NB4 (cell line): ENCODE data around the gene GARIN5B.

Experiments used
- DNase-seq: peaks from one replicate; pipeline ENCODE4 v3.0.0; 2010; ENCODE audit warnings: low read depth
- H3K4me3 ChIP-seq: one replicate; pipeline ENCODE4 v1.5.1; 2011; ENCODE audit warnings: mild to moderate bottlenecking, low read depth, low read length, moderate library complexity
- CTCF ChIP-seq: IDR thresholded peaks from one replicate; pipeline ENCODE4 v1.5.1; 2012; ENCODE audit warnings: low read depth, low read length
- MAX ChIP-seq: IDR thresholded peaks from 2 replicates; pipeline ENCODE4 v1.6.1; 2011; ENCODE audit warnings: low read depth, low read length
- MYC ChIP-seq: IDR thresholded peaks from 2 replicates; pipeline ENCODE4 v1.6.1; 2011; ENCODE audit warnings: low read depth, low read length
- POLR2A ChIP-seq: IDR thresholded peaks from 2 replicates; pipeline ENCODE4 v1.6.1; 2011; ENCODE audit warnings: mild to moderate bottlenecking; ENCODE audit not compliant: insufficient read length; ENCODE audit errors: extremely low read depth

The GARIN5B gene

GRCh38 chr19:55348317-55349034 is 14.6 kb downstream of the GARIN5B start:
- DNase-seq: no peak

GRCh38 chr19:55347442-55348009 is 15.5 kb downstream of the GARIN5B start:
- no peak for TF ChIP-seq CTCF
- TF ChIP-seq POLR2A: no peak
- no peak for TF ChIP-seq MAX
- TF ChIP-seq MYC: no peak
- no peak overlapping the region for H3K4me3 ChIP-seq
- DNase-seq: no peak

More at GRCh38 chr19:55348317-55349034, 14.6 kb downstream of the GARIN5B start:
- no peak overlapping the region for H3K4me3 ChIP-seq
- TF ChIP-seq CTCF (no peak), POLR2A (no peak), MYC (no peak), MAX (no peak)

- TF ChIP-seq CTCF (no peak), MYC (no peak), POLR2A (no peak), MAX (no peak)
- DNase-seq: no peak
- H3K4me3 ChIP-seq: no peak overlapping the region
Measured at GRCh38 chr19:55346725-55347441, 16.2 kb downstream of the GARIN5B start.

- TF ChIP-seq MAX (no peak), CTCF (no peak), MYC (no peak), POLR2A (no peak)
- no peak overlapping the region for H3K4me3 ChIP-seq
- DNase-seq: no peak
Measured at GRCh38 chr19:55345818-55346724, 17.0 kb downstream of the GARIN5B start.

- no peak for TF ChIP-seq POLR2A
- no peak for DNase-seq
- H3K4me3 ChIP-seq: no peak overlapping the region
Measured at GRCh38 chr19:55345101-55345817, 17.8 kb downstream of the GARIN5B start.
